ENCODE results near the gene CCDC6. TPM values are rescaled to one million over a fixed set of nuclear protein-coding genes. Genes with fewer than 3 reads are reported as not detected.
"Not testable (repeated sequence)": the region's sequence is repeated elsewhere in the genome, so short reads cannot be mapped to it uniquely, and the experiment has no call there.

CCDC6 gene
- total RNA-seq: 64.5 TPM

- DNase-seq (ENCODE audit: low spot score): peak; percentile 95
Measured at GRCh38 chr10:59906417-59907202, at the start of gene CCDC6. TSS of gene CCDC6 (minus strand) at chr10:59906556. CDS start at chr10:59906424, 132 bp downstream.

GRCh38 chr10:59954296-59954695 is 47.9 kb upstream of the CCDC6 start:
- DNase-seq (ENCODE audit: low spot score): no peak

- not testable (repeated sequence) for DNase-seq (ENCODE audit: low spot score)
Measured at GRCh38 chr10:59953711-59954110, 47.4 kb upstream of the CCDC6 start.

GRCh38 chr10:59950105-59950504 is 43.7 kb upstream of the CCDC6 start:
- no peak for DNase-seq (ENCODE audit: low spot score)

- DNase-seq (ENCODE audit: low spot score): no peak
Measured at GRCh38 chr10:59949608-59950007, 43.3 kb upstream of the CCDC6 start.

- no peak for DNase-seq (ENCODE audit: low spot score)
Measured at GRCh38 chr10:59945991-59946390, 39.6 kb upstream of the CCDC6 start.

GRCh38 chr10:59945590-59945989 is 39.2 kb upstream of the CCDC6 start:
- no peak for DNase-seq (ENCODE audit: low spot score)

- DNase-seq (ENCODE audit: low spot score): no peak
Measured at GRCh38 chr10:59944339-59944935, 38.1 kb upstream of the CCDC6 start.

GRCh38 chr10:59942556-59942955 is 36.2 kb upstream of the CCDC6 start:
- no peak for DNase-seq (ENCODE audit: low spot score)

- DNase-seq (ENCODE audit: low spot score): no peak
Measured at GRCh38 chr10:59937720-59938119, 31.4 kb upstream of the CCDC6 start.

- no peak for DNase-seq (ENCODE audit: low spot score)
Measured at GRCh38 chr10:59934701-59935100, 28.3 kb upstream of the CCDC6 start.

GRCh38 chr10:59930788-59931521 is 24.6 kb upstream of the CCDC6 start:
- DNase-seq (ENCODE audit: low spot score): not testable (repeated sequence)

- no peak for DNase-seq (ENCODE audit: low spot score)
Measured at GRCh38 chr10:59926086-59926485, 19.7 kb upstream of the CCDC6 start.

GRCh38 chr10:59922907-59923306 is 16.6 kb upstream of the CCDC6 start:
- DNase-seq (ENCODE audit: low spot score): no peak

- no peak for DNase-seq (ENCODE audit: low spot score)
Measured at GRCh38 chr10:59917922-59918321, 11.6 kb upstream of the CCDC6 start.

GRCh38 chr10:59913547-59914237 is 7.3 kb upstream of the CCDC6 start:
- no peak for DNase-seq (ENCODE audit: low spot score)

GRCh38 chr10:59910867-59911266 is 4.5 kb upstream of the CCDC6 start:
- no peak for DNase-seq (ENCODE audit: low spot score)

- no peak for DNase-seq (ENCODE audit: low spot score)
Measured at GRCh38 chr10:59909815-59910214, 3.5 kb upstream of the CCDC6 start.

- no peak for DNase-seq (ENCODE audit: low spot score)
Measured at GRCh38 chr10:59908808-59909143, 2.4 kb upstream of the CCDC6 start.

GRCh38 chr10:59907918-59908807 is 1.8 kb upstream of the CCDC6 start:
- peak; percentile 67 for DNase-seq (ENCODE audit: low spot score)

- no peak for DNase-seq (ENCODE audit: low spot score)
Measured at GRCh38 chr10:59907537-59907917, 1.2 kb upstream of the CCDC6 start.

All from ureter (tissue), 1 donor.